HG03520 (cell line): ENCODE data around the gene CDSN.
A peak's percentile ranks its signal among the peaks of the same experiment; 100 is the strongest.
"Not testable (repeated sequence)": the region's sequence is repeated elsewhere in the genome, so short reads cannot be mapped to it uniquely, and the experiment has no call there.

Experiments used
- ATAC-seq: cut with Tn5 transposase; IDR thresholded peaks from one replicate; pipeline ENCODE4 v1.9.1; 2021; ENCODE audit warnings: mild to moderate bottlenecking, moderate library complexity; ENCODE audit not compliant: unreplicated experiment

CDSN gene, protein sequence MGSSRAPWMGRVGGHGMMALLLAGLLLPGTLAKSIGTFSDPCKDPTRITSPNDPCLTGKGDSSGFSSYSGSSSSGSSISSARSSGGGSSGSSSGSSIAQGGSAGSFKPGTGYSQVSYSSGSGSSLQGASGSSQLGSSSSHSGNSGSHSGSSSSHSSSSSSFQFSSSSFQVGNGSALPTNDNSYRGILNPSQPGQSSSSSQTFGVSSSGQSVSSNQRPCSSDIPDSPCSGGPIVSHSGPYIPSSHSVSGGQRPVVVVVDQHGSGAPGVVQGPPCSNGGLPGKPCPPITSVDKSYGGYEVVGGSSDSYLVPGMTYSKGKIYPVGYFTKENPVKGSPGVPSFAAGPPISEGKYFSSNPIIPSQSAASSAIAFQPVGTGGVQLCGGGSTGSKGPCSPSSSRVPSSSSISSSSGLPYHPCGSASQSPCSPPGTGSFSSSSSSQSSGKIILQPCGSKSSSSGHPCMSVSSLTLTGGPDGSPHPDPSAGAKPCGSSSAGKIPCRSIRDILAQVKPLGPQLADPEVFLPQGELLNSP

GRCh38 chr6:31120151-31120915 lies at the start of gene CDSN:
CDSN (minus strand) TSS chr6:31120446; CDS start chr6:31120419, 27 bp downstream.
- ATAC-seq, result no peak

DNA sequence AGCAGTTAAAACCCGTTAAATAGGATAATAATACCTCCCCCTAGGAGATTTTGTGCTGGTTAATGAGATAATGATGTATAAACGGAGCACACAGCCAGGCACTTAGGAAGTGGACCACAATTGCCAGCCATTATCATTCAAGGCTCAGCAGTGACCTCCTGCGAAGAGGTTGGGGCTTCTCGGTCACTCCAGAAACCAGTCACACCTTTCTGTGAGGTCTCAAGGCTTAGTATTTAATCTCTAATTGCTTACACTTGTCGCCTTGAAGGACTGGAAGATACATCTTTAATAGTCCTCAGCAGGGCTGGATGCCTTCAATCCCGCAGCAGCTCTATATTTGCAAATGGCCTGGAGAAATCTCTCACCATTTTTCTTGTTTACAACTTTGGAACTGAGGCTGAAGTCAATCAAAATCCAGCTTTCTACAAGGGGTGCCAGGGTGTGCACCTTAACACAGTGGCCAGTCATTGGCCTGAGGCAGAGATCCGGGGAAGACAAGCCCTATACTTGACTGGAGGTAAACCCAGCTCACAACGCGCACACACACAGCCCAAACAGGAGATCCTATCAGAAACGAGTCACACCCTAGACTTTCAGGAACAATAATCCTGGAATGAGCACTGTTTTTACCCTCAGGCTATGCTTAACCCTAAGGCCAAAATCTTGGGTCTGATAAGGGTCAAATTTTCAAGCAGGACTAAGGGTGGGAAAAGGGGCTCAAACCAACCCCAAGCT lies 49.0 kb upstream of the CDSN start:
- ATAC-seq, result no peak

- ATAC-seq, result no peak
Measured at GRCh38 chr6:31168606-31169005, 48.4 kb upstream of the CDSN start.

DNA sequence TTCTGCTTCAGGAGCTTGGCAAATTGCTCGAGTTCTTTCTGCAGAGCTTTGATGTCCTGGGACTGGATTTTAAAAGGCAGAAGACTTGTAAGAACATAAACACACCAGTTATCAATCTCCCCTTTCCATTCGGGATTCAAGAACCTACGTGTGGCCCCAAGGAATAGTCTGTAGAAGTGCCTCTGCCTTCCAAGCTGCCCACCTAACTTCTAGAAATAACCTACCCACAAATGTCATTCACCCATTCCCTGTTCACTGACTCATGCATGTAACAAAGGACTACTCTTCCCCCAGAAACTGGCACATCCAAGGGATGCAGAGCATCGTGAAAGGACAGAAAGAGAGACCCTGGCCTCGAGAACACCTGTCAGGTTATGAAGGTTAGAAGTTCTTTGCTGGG lies 45.7 kb upstream of the CDSN start:
- no peak for ATAC-seq

- peak; percentile 70 for ATAC-seq
Measured at GRCh38 chr6:31165064-31165832, 45.0 kb upstream of the CDSN start.

- ATAC-seq, result not testable (repeated sequence)
Measured at GRCh38 chr6:31164475-31165063, 44.3 kb upstream of the CDSN start.

DNA sequence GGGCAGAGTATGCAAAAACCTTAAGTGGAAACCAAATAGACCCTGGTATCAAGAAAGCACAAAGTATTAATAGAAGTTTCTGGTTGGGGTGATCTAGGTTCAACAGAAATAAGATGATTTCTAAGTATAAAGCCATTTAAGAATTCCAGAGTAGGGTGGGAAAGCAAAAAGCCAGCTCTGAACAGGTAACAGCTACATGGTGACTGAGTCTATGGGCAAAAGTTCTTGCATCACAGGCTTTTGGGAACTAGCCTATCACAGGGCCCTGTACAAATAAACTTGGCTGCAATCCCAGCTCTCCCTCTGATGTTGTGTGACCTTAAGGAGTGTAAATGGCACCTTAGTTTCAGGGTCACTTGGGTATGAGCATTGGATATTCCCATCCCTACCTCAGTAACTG lies 43.7 kb upstream of the CDSN start:
- ATAC-seq, result no peak

GRCh38 chr6:31162463-31163165 lies 42.4 kb upstream of the CDSN start:
- no peak for ATAC-seq

- ATAC-seq, result no peak
Measured at GRCh38 chr6:31161216-31162126, 41.2 kb upstream of the CDSN start.

GRCh38 chr6:31158863-31159855 lies 38.9 kb upstream of the CDSN start:
- no peak for ATAC-seq

DNA sequence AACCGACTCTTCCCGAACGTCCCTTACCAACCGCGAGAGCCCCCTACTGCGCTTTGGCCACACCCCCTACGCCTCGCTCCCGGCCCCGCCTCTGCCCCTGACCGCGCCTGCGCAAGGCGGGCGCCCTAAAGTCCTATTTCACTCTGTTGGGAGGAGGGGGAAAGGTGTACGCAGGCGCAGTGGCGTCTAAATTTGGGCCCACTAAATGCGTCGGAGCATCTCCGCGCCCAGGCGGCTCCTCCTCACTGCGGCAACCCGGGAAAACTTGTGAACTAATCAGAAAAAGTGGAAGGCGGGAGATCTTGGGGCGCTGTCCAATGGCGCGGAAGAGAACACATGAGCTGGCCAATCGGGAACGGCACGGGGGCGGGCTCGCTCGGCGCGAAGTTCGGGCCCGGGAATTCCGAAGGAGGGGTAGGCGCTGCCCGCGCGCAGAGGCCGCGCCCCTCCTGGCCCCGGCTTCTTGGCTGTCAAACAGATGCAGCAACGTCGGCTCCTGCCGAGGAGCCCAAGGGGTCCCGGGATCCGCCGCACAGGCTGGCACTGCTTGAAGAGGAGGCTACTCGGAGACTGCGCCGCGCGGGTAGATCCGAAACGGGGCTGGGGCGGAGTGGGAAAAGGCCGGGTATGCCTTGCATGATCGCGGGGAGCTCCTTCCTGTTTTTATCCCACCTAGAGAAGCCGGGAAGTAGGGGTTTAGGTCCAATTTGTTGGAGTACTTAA lies 38.1 kb upstream of the CDSN start, which contains the start of gene TCF19:
TSS of gene TCF19 (plus strand) at position 450 of the 723 bp plus-strand sequence. CDS start 881 bp downstream, outside the sequence.
- peak; percentile 87 for ATAC-seq

DNA sequence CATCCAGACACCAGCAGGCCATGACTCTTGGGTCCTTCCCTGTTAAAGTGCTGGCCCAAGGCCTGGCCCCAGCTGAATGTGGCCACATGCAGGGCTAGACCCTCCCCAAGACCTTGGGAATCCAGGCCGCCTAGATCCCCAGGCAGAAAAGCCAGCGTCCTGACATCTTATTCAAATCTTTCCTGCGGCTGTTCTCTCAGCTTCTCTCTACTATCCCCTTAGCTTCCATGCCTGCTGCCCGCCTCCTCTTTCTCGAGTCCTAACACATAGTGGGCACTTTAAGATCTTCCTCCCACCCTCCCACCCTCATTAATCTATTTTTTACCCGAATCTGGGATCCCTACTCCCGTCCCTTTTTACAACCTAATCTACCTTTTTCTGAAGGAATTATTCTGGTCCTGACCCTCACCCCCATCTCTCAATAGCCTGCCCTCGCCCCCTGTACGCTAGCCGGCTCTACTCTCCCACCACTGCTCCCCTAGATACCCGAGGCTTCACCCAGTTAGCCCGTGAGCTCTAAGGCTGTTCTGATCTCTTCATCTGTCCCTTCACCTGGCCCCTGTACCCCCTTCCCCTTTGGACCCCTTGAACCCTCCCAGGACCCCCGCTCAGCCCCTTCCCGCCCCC lies 37.4 kb upstream of the CDSN start, which contains the start of gene CCHCR1:
TSS of gene CCHCR1 (minus strand) at position 290 of the 627 bp plus-strand sequence. CDS start at position 88, 202 bp downstream.
- ATAC-seq, result peak; percentile 3

- no peak for ATAC-seq
Measured at GRCh38 chr6:31156641-31157040, 36.4 kb upstream of the CDSN start.

DNA sequence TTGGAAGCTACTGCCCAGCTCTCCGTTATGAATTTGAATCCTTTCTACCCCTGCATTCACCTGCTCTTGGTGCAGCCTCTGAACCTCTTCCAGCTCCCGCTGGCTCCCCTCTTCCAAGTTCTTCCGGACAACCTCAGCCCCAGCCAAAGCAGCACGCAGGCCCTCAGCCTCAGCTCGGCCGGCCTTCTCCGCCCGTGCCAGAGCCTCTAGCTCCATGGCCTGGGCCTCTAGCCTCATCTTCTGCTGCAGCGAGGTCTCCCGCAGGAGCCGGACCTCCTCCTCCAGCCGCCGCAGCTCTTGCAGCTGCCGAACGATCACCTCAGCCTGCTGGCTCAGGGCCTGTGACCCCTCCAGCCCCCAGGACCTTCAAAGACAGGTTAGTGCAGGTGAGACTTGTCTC lies 34.2 kb upstream of the CDSN start:
- no peak for ATAC-seq

DNA sequence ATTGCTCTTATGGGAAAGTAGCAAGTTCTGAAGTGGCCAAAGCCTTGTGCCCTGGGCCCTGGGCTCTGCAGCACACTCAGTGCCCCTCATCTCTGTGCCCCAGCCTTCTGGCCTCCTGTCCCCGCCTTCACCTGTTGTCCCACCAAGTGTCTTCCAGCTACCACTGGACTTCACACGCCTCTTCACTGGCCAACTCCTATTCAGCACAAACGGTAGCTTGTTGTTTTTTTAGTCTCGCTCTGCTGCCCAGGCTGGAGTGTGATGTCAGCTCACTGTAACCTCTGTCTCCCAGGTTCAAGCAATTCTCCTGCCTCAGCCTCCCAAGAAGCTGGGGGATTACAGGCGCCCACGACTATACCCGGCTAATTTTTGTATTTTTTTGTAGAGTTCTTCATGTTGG lies 32.5 kb upstream of the CDSN start:
- no peak for ATAC-seq
